ENCODE results near the gene LIN37.

DNA sequence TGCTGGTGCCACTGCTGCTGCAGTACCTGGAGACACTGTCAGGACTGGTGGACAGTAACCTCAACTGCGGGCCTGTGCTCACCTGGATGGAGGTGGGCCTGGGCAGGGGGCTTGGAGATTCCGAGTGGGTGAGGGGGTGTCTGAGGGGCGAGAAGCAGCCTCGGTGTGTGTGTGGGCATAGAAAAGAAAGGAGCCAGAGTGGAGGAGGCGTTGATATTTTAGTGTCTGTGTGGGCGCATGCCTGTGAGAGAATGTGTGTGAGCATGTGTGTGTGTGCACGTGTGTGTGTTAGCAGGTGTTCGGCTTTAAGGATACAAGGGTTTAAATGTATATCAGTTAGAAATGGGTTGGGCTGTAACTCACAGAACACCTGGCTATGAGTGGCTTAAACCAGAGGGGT is 30.7 kb downstream of the LIN37 start:
- TF ChIP-seq CTCF (IDR thresholded peaks at IDR 0.05 in 2 of 3, conservative IDR thresholded peaks at IDR 0.05 in 1 of 3; ENCODE audit: borderline replicate concordance in 1 of 3, insufficient read depth in 1 of 3, low read depth in 2 of 3, low read length in 2 of 3) (no peak), YY1 (IDR thresholded peaks at IDR 0.05; ENCODE audit: extremely low read depth, insufficient replicate concordance, low read depth, low read length) (no peak), TCF7L2 (IDR thresholded peaks at IDR 0.05; ENCODE audit: borderline replicate concordance, extremely low read depth, insufficient read depth, insufficient read length) (no peak), POLR2AphosphoS5 (IDR thresholded peaks at IDR 0.05; ENCODE audit: low read depth, low read length) (no peak), POLR2A (IDR thresholded peaks at IDR 0.05; ENCODE audit: borderline replicate concordance, extremely low read depth, insufficient read depth, insufficient read length) (no peak), JUND (IDR thresholded peaks at IDR 0.05) (no peak)

Measured in HCT116 (cell line).